HepG2 (cell line): Measurements from ENCODE around the gene HSCB. TPM values are rescaled to one million over a fixed set of nuclear protein-coding genes. Genes with fewer than 3 reads are reported as not detected.
A peak's percentile ranks its signal among the peaks of the same experiment; 100 is the strongest.

ENCODE experiments used
- AGO1 ChIP-seq: fragments of 200-400 bp; formaldehyde crosslinking; IDR thresholded peaks from 2 replicates; pipeline ENCODE4 v1.6.1; 2017; ENCODE audit warnings: mild to moderate bottlenecking, low read depth, low read length, moderate library complexity; ENCODE audit not compliant: poor library complexity, severe bottlenecking
- ARNT2 ChIP-seq: sonication (generic); formaldehyde crosslinking; IDR thresholded peaks from 2 replicates; pipeline ENCODE4 v1.8.0; 2022; ENCODE audit warnings: mild to moderate bottlenecking, low read depth, missing genetic modification reagents, moderate library complexity
- BRD4 ChIP-seq: sonication (generic); formaldehyde crosslinking; IDR thresholded peaks from 2 replicates; pipeline ENCODE4 v1.4.0; 2020; ENCODE audit warnings: missing genetic modification reagents
- GATA4 ChIP-seq: sonication (generic); IDR thresholded peaks from 2 replicates; pipeline ENCODE4 v1.6.1; 2016; ENCODE audit warnings: antibody characterized with exemption, low read depth, borderline replicate concordance
- KMT2B ChIP-seq: IDR thresholded peaks from 2 replicates; pipeline ENCODE4 v1.6.1; 2016; ENCODE audit warnings: missing genetic modification reagents, missing compliant biosample characterization
- NCOR1 ChIP-seq: fragments of 200-600 bp; sonication (generic); IDR thresholded peaks from 2 replicates; pipeline ENCODE4 v1.7.0; 2017; ENCODE audit warnings: antibody characterized with exemption, low read length, borderline replicate concordance
- POGZ ChIP-seq: sonication (generic); formaldehyde crosslinking; IDR thresholded peaks from 2 replicates; pipeline ENCODE4 v1.4.0; 2020; ENCODE audit warnings: mild to moderate bottlenecking, missing genetic modification reagents
- RBFOX2 ChIP-seq: fragments of 200-400 bp; formaldehyde crosslinking; IDR thresholded peaks from 2 replicates; pipeline ENCODE4 v1.6.1; 2017; ENCODE audit warnings: low read depth, mild to moderate bottlenecking, low read length
- THRA ChIP-seq: sonication (generic); formaldehyde crosslinking; IDR thresholded peaks from 2 replicates; pipeline ENCODE4 v1.4.0; 2020; ENCODE audit warnings: missing genetic modification reagents, borderline replicate concordance
- ZFAT ChIP-seq: sonication (generic); formaldehyde crosslinking; conservative IDR thresholded peaks from 2 replicates; pipeline ENCODE4 v1.8.1; 2023; ENCODE audit warnings: missing genetic modification reagents, inconsistent platforms
- ZNF441 ChIP-seq: sonication (generic); formaldehyde crosslinking; IDR thresholded peaks from 2 replicates; pipeline ENCODE4 v1.7.0; 2021; ENCODE audit warnings: missing genetic modification reagents, borderline replicate concordance
- ZNF547 ChIP-seq: sonication (generic); formaldehyde crosslinking; IDR thresholded peaks from 2 replicates; pipeline ENCODE4 v1.5.1; 2020; ENCODE audit warnings: mild to moderate bottlenecking, missing genetic modification reagents
- ZNF616 ChIP-seq: sonication (generic); formaldehyde crosslinking; IDR thresholded peaks from 2 replicates; pipeline ENCODE4 v1.5.0; 2020; ENCODE audit warnings: low read depth, mild to moderate bottlenecking, missing genetic modification reagents
- polyA plus RNA-seq, 8 experiments: library from polyadenylated mRNA; depleted of rRNA in 3 of 8; stranded (reverse) in 7 of 8; unstranded in 1 of 8; fragments of >200 nt; fragmentation: Illumina TruSeq in 4 of 8; extraction: Trizol in 4 of 8; gene quantifications; 2 replicates each; pipeline versions ENCODE4 v1.2.1 to v1.2.3, GENCODE V29; 2011 to 2016; ENCODE audit warnings: low read depth in 4 of 8, missing spikeins in 1 of 8, mixed read lengths in 1 of 8; ENCODE audit not compliant: insufficient read depth in 1 of 8
- total RNA-seq, 5 experiments: library from RNA; depleted of rRNA; stranded (reverse); fragments of >200 nt; fragmentation: Illumina TruSeq; extraction: Trizol; gene quantifications; 2 replicates each; pipeline ENCODE4 v1.2.3, GENCODE V29; 2016; ENCODE audit warnings: low read depth in 1 of 5
- TF ChIP-seq, protein P1 (sequence below), 2 experiments: sonication (generic) in 1 of 2; formaldehyde crosslinking in 1 of 2; IDR thresholded peaks; 2 replicates each; pipeline versions ENCODE4 v1.4.0 to v1.6.1; 2016 to 2020; ENCODE audit warnings: borderline replicate concordance in 1 of 2, low read depth in 1 of 2, mild to moderate bottlenecking in 1 of 2, missing genetic modification reagents in 1 of 2
- TF ChIP-seq, protein P2 (sequence below): sonication (generic); formaldehyde crosslinking; conservative IDR thresholded peaks from 2 replicates; pipeline ENCODE4 v1.8.0; 2022; ENCODE audit warnings: mild to moderate bottlenecking, moderate library complexity, missing genetic modification reagents
- TF ChIP-seq, protein P3 (sequence below): sonication (generic); formaldehyde crosslinking; IDR thresholded peaks from 2 replicates; pipeline ENCODE4 v1.4.0; 2020; ENCODE audit warnings: missing genetic modification reagents, borderline replicate concordance

Gene HSCB
- total and polyA plus RNA-seq, 2 of the 13 experiments (the other 11 are each of a cell fraction or from before 2014, with no cell fraction given), result 15.4 to 20.9 TPM

DNA sequence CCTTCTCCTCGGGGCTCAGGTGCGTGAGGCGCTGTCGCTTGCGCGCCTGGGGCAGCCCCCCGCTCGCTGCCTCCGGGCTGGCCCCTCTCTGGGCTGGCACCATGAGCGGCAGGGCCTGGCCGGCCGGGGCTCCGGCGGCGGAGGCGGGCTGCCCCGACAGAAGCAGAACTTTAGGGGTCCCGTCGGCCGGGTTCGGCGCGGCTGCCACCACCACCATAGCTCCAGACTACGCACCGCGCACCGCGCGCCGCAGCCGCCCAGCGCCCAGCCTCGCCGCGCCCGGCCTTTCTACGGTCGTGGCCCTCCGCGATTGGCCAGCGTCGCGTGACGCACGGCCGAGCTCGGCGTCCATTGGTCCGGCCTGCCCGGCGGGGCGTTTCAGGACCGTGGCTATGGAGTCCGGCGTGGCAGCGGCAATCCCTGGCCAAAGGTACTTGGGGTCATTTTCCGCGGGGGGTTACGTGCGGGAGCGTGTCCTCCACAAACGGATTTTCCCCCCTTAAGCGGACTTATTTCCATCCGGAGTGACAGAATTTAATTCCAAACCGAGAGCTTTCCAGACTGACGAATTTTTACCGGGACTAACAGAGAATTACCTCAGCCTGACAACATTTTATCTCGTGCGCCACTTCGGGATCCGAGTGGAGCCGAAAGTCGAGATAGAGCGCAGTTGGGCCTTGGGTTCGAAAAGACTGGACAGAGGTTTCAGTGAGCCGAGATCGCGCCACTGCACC is 58.6 kb downstream of the HSCB start, which contains the start of gene XBP1 (continued):
- TF ChIP-seq THRA (peak; percentile 80), ZNF616 (peak; percentile 8; the same call in 1 of the 2 replicates), ZNF441 (CRISPR knock-in tag) (peak; percentile 56; the same call in 1 of the 2 replicates), GATA4 (0 out of 2 replicates have a peak, but pooled peaks have one; percentile 30), POGZ (CRISPR knock-in tag) (peak; percentile 55), ARNT2 (CRISPR knock-in tag) (peak; percentile 91), KMT2B (CRISPR knock-in tag) (0 out of 2 replicates have a peak, but pooled peaks have one; percentile 36), NCOR1 (no peak; the same call in 1 of the 2 replicates), RBFOX2 (peak; percentile 100), BRD4 (CRISPR knock-in tag) (peak; percentile 75), AGO1 (peak; percentile 70), ZFAT (CRISPR knock-in tag) (peak; percentile 27; the same call in 1 of the 2 replicates), ZNF547 (CRISPR knock-in tag) (peak; percentile 96)
- TF ChIP-seq, protein P1, sequence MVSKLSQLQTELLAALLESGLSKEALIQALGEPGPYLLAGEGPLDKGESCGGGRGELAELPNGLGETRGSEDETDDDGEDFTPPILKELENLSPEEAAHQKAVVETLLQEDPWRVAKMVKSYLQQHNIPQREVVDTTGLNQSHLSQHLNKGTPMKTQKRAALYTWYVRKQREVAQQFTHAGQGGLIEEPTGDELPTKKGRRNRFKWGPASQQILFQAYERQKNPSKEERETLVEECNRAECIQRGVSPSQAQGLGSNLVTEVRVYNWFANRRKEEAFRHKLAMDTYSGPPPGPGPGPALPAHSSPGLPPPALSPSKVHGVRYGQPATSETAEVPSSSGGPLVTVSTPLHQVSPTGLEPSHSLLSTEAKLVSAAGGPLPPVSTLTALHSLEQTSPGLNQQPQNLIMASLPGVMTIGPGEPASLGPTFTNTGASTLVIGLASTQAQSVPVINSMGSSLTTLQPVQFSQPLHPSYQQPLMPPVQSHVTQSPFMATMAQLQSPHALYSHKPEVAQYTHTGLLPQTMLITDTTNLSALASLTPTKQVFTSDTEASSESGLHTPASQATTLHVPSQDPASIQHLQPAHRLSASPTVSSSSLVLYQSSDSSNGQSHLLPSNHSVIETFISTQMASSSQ (IDR thresholded peaks at IDR 0.05; ENCODE audit: low read depth), result no peak
- TF ChIP-seq, protein P1 (CRISPR knock-in tag; IDR thresholded peaks at IDR 0.05; ENCODE audit: borderline replicate concordance), result peak; percentile 77; the same call in 1 of the 2 replicates
- TF ChIP-seq, protein P2, sequence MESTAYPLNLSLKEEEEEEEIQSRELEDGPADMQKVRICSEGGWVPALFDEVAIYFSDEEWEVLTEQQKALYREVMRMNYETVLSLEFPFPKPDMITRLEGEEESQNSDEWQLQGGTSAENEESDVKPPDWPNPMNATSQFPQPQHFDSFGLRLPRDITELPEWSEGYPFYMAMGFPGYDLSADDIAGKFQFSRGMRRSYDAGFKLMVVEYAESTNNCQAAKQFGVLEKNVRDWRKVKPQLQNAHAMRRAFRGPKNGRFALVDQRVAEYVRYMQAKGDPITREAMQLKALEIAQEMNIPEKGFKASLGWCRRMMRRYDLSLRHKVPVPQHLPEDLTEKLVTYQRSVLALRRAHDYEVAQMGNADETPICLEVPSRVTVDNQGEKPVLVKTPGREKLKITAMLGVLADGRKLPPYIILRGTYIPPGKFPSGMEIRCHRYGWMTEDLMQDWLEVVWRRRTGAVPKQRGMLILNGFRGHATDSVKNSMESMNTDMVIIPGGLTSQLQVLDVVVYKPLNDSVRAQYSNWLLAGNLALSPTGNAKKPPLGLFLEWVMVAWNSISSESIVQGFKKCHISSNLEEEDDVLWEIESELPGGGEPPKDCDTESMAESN (CRISPR knock-in tag), result peak; percentile 64; the same call in 1 of the 2 replicates
- TF ChIP-seq, protein P3, sequence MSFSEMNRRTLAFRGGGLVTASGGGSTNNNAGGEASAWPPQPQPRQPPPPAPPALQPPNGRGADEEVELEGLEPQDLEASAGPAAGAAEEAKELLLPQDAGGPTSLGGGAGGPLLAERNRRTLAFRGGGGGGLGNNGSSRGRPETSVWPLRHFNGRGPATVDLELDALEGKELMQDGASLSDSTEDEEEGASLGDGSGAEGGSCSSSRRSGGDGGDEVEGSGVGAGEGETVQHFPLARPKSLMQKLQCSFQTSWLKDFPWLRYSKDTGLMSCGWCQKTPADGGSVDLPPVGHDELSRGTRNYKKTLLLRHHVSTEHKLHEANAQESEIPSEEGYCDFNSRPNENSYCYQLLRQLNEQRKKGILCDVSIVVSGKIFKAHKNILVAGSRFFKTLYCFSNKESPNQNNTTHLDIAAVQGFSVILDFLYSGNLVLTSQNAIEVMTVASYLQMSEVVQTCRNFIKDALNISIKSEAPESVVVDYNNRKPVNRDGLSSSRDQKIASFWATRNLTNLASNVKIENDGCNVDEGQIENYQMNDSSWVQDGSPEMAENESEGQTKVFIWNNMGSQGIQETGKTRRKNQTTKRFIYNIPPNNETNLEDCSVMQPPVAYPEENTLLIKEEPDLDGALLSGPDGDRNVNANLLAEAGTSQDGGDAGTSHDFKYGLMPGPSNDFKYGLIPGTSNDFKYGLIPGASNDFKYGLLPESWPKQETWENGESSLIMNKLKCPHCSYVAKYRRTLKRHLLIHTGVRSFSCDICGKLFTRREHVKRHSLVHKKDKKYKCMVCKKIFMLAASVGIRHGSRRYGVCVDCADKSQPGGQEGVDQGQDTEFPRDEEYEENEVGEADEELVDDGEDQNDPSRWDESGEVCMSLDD, result peak; percentile 37; the same call in 1 of the 2 replicates
